Astrocyte of the spinal cord (primary cell): ENCODE data around the gene HEYL.

ENCODE experiments used
- DNase-seq: peaks from one replicate; pipeline ENCODE4 v3.0.0; 2011; ENCODE audit warnings: low read depth, low spot score
- H3K4me3 ChIP-seq: 2 replicates; pipeline ENCODE4 v1.5.1; 2011; ENCODE audit warnings: low read depth, mild to moderate bottlenecking, low read length, moderate library complexity
- in situ Hi-C: cut with HindIII; loops from 2 replicates; pipeline ENCODE4 v1.10.0; 2017; ENCODE audit warnings: low sequenced_read_pairs
- TF ChIP-seq, protein P1 (sequence below): IDR thresholded peaks from 2 replicates; pipeline ENCODE4 v1.5.1; 2012; ENCODE audit warnings: low read depth, mild to moderate bottlenecking, low read length, inconsistent platforms

HEYL gene

DNA sequence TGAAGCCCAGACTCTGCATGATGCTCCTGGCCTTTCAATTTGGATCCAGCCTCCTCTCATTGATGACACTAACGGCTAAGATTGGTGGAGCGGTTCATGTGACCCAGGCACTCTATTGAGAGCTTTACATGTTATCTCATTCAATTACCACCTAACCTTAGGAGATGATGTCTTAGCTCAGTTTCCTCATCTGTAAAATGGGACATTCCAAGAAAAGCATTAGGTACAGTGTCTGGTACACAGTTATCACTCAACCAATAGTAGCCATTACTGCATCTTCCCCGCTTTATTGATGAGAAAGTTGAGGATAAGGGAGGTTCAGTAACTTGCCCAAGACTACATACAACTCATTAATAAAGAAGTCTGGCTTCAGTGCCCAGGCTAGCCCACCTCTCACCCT is 17.0 kb downstream of the HEYL start:
- DNase-seq, result no peak
- TF ChIP-seq, protein P1, sequence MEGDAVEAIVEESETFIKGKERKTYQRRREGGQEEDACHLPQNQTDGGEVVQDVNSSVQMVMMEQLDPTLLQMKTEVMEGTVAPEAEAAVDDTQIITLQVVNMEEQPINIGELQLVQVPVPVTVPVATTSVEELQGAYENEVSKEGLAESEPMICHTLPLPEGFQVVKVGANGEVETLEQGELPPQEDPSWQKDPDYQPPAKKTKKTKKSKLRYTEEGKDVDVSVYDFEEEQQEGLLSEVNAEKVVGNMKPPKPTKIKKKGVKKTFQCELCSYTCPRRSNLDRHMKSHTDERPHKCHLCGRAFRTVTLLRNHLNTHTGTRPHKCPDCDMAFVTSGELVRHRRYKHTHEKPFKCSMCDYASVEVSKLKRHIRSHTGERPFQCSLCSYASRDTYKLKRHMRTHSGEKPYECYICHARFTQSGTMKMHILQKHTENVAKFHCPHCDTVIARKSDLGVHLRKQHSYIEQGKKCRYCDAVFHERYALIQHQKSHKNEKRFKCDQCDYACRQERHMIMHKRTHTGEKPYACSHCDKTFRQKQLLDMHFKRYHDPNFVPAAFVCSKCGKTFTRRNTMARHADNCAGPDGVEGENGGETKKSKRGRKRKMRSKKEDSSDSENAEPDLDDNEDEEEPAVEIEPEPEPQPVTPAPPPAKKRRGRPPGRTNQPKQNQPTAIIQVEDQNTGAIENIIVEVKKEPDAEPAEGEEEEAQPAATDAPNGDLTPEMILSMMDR, result no peak
- in situ Hi-C loops, result no loop called here
- H3K4me3 ChIP-seq, result no peak overlapping the region

DNA sequence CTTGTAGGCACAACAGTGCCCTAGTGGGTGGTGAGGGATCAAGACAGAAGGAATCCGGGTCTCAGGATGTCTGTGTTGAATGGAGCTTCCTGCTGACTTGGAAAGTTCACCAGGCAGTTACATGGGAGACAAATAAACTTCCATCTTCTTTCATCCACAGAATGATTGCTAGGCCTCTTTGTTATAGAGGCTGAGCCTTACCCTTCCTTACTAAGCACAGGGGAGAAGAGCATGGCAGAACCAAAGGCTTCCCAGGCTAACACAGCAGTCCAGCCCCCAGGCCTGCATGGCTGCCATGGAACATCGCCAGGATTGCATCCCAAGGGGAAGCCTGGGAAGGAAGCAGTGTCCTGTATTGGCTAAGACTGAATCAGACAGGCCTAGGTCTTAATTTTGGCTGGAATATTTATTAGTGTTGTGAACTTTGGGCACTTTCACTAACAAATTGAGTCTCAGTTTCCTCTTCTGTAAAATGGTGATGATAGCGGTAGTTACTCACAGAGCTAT is 18.7 kb downstream of the HEYL start:
- DNase-seq, result no peak
- in situ Hi-C loops, result no loop called here

DNA sequence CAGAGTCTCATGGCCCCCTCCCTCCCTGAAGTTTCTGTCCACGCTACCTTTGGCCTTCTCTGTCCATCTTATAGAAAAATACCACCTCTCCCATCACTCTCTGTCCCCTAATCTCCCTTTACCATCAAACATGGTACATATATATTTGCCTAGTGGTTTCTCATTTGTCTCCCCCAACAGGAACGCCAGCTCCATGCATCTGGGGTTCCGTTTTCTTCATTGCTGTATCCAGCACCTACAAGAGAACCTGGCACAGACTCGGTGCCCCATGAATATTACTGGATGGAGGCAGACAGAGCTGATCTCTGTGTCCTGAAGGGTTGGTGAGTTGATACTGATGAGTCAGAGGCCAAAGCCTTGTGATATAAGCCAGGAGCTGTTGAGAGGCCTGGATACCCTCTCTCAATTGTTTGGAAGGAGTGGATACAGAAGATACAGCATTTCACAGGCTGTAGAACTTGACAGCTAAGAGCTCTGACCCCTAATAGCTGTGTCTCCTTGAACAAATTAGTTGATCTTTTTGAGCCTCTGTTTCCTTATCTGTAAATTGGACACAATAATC is 21.9 kb downstream of the HEYL start:
- no peak overlapping the region for H3K4me3 ChIP-seq
- no peak for DNase-seq
- TF ChIP-seq, protein P1, result no peak
- in situ Hi-C loops, result no loop called here

More for the DNA sequence above, 18.7 kb downstream of the HEYL start:
- H3K4me3 ChIP-seq, result no peak overlapping the region
- TF ChIP-seq, protein P1, result no peak

DNA sequence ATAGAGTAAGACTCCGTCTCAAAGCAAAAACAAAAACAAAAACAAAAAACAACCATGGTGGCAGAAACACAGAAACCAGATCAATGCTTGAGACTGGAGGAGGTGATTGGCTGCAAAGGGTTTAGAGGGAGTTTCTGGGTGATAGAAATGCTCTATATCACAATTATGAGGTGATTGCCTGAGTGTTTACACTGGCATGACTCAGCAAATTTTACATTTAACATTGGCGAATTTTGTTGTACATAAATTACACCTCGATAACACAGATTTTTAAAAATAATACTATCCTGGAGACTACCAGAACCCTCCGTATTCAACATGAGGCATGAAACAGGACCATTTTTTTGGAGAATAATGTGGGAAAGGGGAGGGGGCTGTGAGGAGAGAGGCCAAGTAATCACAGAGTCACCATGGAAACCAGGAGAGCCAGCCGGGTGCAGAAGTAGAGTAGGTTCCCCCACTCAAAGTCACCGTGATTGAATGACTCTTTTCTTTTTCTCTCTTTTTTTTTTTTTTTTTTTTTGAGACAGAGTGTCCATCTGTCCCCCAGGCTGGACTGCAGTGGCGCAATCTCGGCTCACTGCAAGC is 24.3 kb downstream of the HEYL start:
- TF ChIP-seq, protein P1, result no peak
- in situ Hi-C loops, result no loop called here
- no peak for DNase-seq
- no peak overlapping the region for H3K4me3 ChIP-seq

DNA sequence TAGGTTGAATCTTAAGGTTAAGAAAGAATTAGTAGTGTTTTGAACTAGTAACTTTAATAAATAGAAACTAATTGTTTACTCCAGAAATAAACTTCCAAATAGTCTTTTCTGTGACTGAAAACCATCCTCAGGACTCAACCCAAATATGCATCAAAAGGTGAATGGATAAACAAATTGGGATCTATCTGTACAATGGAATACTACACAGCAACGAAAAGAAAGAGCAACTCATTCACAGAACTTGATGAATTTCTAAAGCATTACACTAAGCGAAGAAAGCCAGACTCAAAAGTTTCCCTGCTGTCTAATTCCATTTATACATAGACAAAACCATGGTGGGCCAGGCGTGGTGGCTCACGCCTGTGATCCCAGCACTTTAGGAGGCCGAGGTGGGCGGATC is 25.0 kb downstream of the HEYL start:
- H3K4me3 ChIP-seq, result no peak overlapping the region
- TF ChIP-seq, protein P1, result no peak
- in situ Hi-C loops, result no loop called here
- DNase-seq, result no peak

DNA sequence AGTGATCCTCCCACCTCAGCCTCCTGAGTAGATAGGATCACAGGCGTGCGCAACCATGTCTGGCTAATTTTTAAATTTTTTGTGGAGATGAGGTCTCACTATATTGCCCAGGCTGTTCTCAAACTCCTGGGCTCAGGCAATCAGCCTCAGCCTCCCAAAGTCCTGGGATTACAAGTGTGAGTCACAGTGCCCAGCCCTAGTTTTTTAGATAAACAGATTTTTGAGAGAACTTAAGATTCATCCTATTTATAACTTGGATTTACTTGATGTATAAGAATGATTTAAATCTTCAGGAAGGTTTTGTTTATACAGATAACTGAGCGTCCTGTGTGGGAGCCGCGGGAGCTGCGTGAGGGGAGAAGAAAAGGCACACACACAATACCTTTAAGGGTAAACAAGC is 26.2 kb downstream of the HEYL start:
- no peak overlapping the region for H3K4me3 ChIP-seq
- TF ChIP-seq, protein P1, result no peak
- in situ Hi-C loops, result no loop called here
- no peak for DNase-seq
